ENCODE data around the gene ATG7.

DNA sequence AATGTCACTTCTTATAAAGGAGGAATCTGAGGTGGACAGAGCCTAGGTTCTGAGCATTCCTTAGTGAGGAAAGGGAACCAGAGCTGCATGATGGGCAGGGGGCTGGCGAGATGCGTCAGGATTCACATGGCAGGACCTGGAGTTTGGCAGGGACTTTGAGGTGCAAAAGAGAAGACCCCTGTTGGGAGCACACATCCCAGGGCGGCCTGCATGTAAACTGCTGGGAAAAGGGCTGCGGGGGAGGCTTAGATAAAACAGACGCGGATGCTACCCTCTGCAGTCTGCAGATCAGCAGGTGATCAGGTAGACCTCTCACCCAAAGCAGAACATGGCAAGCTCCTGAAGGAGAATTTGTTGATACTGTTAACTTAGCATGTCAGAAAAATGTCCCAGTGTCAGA is 203.1 kb downstream of the ATG7 start:
- TF ChIP-seq POLR2A (IDR thresholded peaks at IDR 0.05) (no peak), EP300 (IDR thresholded peaks at IDR 0.05) (no peak)
